HepG2 (cell line): ENCODE results near the gene P3H4. TPM values are rescaled to one million over a fixed set of nuclear protein-coding genes. Genes with fewer than 3 reads are reported as not detected.

Experiments used
- ATAC-seq: fragments of 200-7000 bp; cut with Tn5 transposase; 3 replicates; pipeline ENCODE4 v1.9.1; 2020; ENCODE audit warnings: mild to moderate bottlenecking, moderate library complexity
- BruUV-seq: library from RNA; stranded (reverse); fragments of 400-500 nt; replicated peaks from 2 replicates; lab custom pipeline; 2021; lab: Mats Ljungman, UMichigan
- CTCF ChIA-PET: fragments of 300-600 bp; formaldehyde crosslinking; extraction: SDS; loops from one replicate; lab custom pipeline; 2021; ENCODE audit warnings: low total read pairs, inconsistent platforms, low intra/inter-chr PET ratio; lab: Yijun Ruan, JAX
- POLR2A ChIA-PET: fragments of 350-600 bp; sonication (Branson Sonifier 250); formaldehyde crosslinking; loops from one replicate; lab custom pipeline; 2020; ENCODE audit warnings: antibody characterized with exemption, inconsistent platforms; lab: Yijun Ruan, JAX
- DNase-seq: peaks from one replicate; pipeline ENCODE4 v3.0.0-alpha.2; 2015; ENCODE audit warnings: low spot score
- FAIRE-seq: peaks from 3 replicates; lab custom pipeline; 2011; peaks lifted over from hg19 to GRCh38; lab: Jason Lieb, UNC
- H2AFZ ChIP-seq: one replicate; pipeline ENCODE4 v1.6.1; 2011; ENCODE audit warnings: low read length, inconsistent platforms
- H3K27ac ChIP-seq: fragments of 300-600 bp; 3 replicates; pipeline ENCODE4 v1.8.0; 2011; ENCODE audit warnings: mixed run types, mild to moderate bottlenecking, mixed read lengths, low read length, inconsistent platforms; ENCODE audit not compliant: insufficient read depth; ENCODE audit errors: extremely low read length
- H3K27me3 ChIP-seq, 2 experiments: fragments of 200-600 bp in 1 of 2; 2 replicates in 1 of 2; 3 replicates in 1 of 2; pipeline versions ENCODE4 v1.6.0 to v1.8.0; 2011; ENCODE audit warnings: low read length in 2 of 2, mild to moderate bottlenecking in 2 of 2, moderate library complexity in 2 of 2, inconsistent platforms in 1 of 2; ENCODE audit not compliant: insufficient read depth in 2 of 2, control insufficient read depth in 1 of 2
- H3K36me3 ChIP-seq, 2 experiments: fragments of 200-600 bp in 1 of 2; replicated peaks in 1 of 2; 2 replicates in 1 of 2; 3 replicates in 1 of 2; pipeline versions ENCODE4 v1.5.1 to v1.8.0; 2011; ENCODE audit warnings: low read length in 2 of 2, inconsistent platforms in 1 of 2; ENCODE audit not compliant: insufficient read depth in 2 of 2, control insufficient read depth in 1 of 2
- H3K4me1 ChIP-seq: 2 replicates; pipeline ENCODE4 v1.5.1; 2012; ENCODE audit warnings: low read length, inconsistent platforms; ENCODE audit not compliant: insufficient read depth
- H3K4me2 ChIP-seq: 2 replicates; pipeline ENCODE4 v1.6.0; 2011; ENCODE audit warnings: low read depth, low read length, inconsistent platforms
- H3K4me3 ChIP-seq, 3 experiments: fragments of 200-600 bp in 1 of 3; sonication (generic), shearing (Covaris generic) in 1 of 3; replicated peaks in 1 of 3; 2 replicates each; pipeline ENCODE4 v1.5.1; 2011 to 2016; ENCODE audit warnings: low read length in 3 of 3, inconsistent platforms in 2 of 3, low read depth in 2 of 3, mild to moderate bottlenecking in 2 of 3, control low read depth in 1 of 3, mixed read lengths in 1 of 3; ENCODE audit not compliant: insufficient read depth in 1 of 3
- H3K79me2 ChIP-seq: one replicate; pipeline ENCODE4 v1.6.1; 2011; ENCODE audit warnings: low read length, inconsistent platforms; ENCODE audit not compliant: insufficient read depth
- H3K9ac ChIP-seq: 2 replicates; pipeline ENCODE4 v1.6.0; 2011; ENCODE audit warnings: mild to moderate bottlenecking, low read depth, low read length, inconsistent platforms; ENCODE audit not compliant: insufficient read depth
- H3K9me3 ChIP-seq: 2 replicates; pipeline ENCODE4 v1.5.1; 2012; ENCODE audit warnings: mild to moderate bottlenecking, low read length
- H4K20me1 ChIP-seq: 2 replicates; pipeline ENCODE4 v1.6.0; 2011; ENCODE audit warnings: inconsistent platforms, mild to moderate bottlenecking, low read length, moderate library complexity; ENCODE audit not compliant: insufficient read depth
- HDAC2 ChIP-seq: sonication (generic); formaldehyde crosslinking; IDR thresholded peaks from 2 replicates; pipeline ENCODE4 v1.4.0; 2020; ENCODE audit warnings: missing genetic modification reagents
- IKZF1 ChIP-seq: fragments of 450-650 bp; IDR thresholded peaks from 2 replicates; pipeline ENCODE4 v1.7.1; 2016
- ISL2 ChIP-seq: sonication (generic); formaldehyde crosslinking; IDR thresholded peaks from 2 replicates; pipeline ENCODE4 v1.5.0; 2020; ENCODE audit warnings: missing genetic modification reagents
- LBX2 ChIP-seq: sonication (generic); formaldehyde crosslinking; IDR thresholded peaks from 2 replicates; pipeline ENCODE4 v1.5.0; 2020; ENCODE audit warnings: missing genetic modification reagents, mild to moderate bottlenecking, borderline replicate concordance
- ONECUT2 ChIP-seq: sonication (generic); formaldehyde crosslinking; IDR thresholded peaks from 2 replicates; pipeline ENCODE4 v1.4.0; 2020; ENCODE audit warnings: missing genetic modification reagents
- SAFB2 ChIP-seq: sonication (generic); formaldehyde crosslinking; IDR thresholded peaks from 2 replicates; pipeline ENCODE4 v1.5.1; 2020; ENCODE audit warnings: missing genetic modification reagents, low read depth, mild to moderate bottlenecking, borderline replicate concordance
- SMC3 ChIP-seq: IDR thresholded peaks from 2 replicates; pipeline ENCODE4 v1.6.1; 2011; ENCODE audit warnings: low read length, improper control_type of control experiment
- SP2 ChIP-seq: sonication (generic); formaldehyde crosslinking; IDR thresholded peaks from 2 replicates; pipeline ENCODE4 v1.5.1; 2020; ENCODE audit warnings: mild to moderate bottlenecking, missing genetic modification reagents
- SP4 ChIP-seq: sonication (generic); formaldehyde crosslinking; IDR thresholded peaks from 2 replicates; pipeline ENCODE4 v1.8.1; 2023; ENCODE audit warnings: mild to moderate bottlenecking, missing genetic modification reagents
- SYNCRIP ChIP-seq: fragments of 200-400 bp; formaldehyde crosslinking; IDR thresholded peaks from 2 replicates; pipeline ENCODE4 v1.6.1; 2018; ENCODE audit warnings: mild to moderate bottlenecking, low read depth, low read length; ENCODE audit not compliant: insufficient read depth
- TARDBP ChIP-seq: sonication (generic); formaldehyde crosslinking; IDR thresholded peaks from 2 replicates; pipeline ENCODE4 v1.8.0; 2022; ENCODE audit warnings: mild to moderate bottlenecking, missing genetic modification reagents
- TOE1 ChIP-seq: sonication (generic); formaldehyde crosslinking; IDR thresholded peaks from 2 replicates; pipeline ENCODE4 v1.4.0; 2020; ENCODE audit warnings: mild to moderate bottlenecking, missing genetic modification reagents
- ZBTB34 ChIP-seq: sonication (generic); formaldehyde crosslinking; IDR thresholded peaks from 2 replicates; pipeline ENCODE4 v1.8.0; 2022; ENCODE audit warnings: mild to moderate bottlenecking, missing genetic modification reagents
- ZNF180 ChIP-seq: sonication (generic); formaldehyde crosslinking; IDR thresholded peaks from 2 replicates; pipeline ENCODE4 v1.4.0; 2020; ENCODE audit warnings: low read depth, missing genetic modification reagents, borderline replicate concordance
- ZNF205 ChIP-seq: IDR thresholded peaks from 2 replicates; pipeline ENCODE4 v1.6.1; 2018; ENCODE audit warnings: missing biosample characterization, missing genetic modification reagents
- ZNF367 ChIP-seq: sonication (generic); formaldehyde crosslinking; IDR thresholded peaks from 2 replicates; pipeline ENCODE4 v1.4.0; 2020; ENCODE audit warnings: missing genetic modification reagents, borderline replicate concordance
- ZNF546 ChIP-seq: sonication (generic); formaldehyde crosslinking; conservative IDR thresholded peaks from 2 replicates; pipeline ENCODE4 v1.8.1; 2023; ENCODE audit warnings: mild to moderate bottlenecking, missing genetic modification reagents
- ZNF576 ChIP-seq: sonication (generic); formaldehyde crosslinking; IDR thresholded peaks from 2 replicates; pipeline ENCODE4 v1.4.0; 2020; ENCODE audit warnings: mild to moderate bottlenecking, missing genetic modification reagents
- ZNF724P ChIP-seq: sonication (generic); formaldehyde crosslinking; IDR thresholded peaks from 2 replicates; pipeline ENCODE4 v1.8.0; 2022; ENCODE audit warnings: missing genetic modification reagents, borderline replicate concordance
- ZNF781 ChIP-seq: sonication (generic); formaldehyde crosslinking; IDR thresholded peaks from 2 replicates; pipeline ENCODE4 v1.5.1; 2020; ENCODE audit warnings: borderline replicate concordance, mild to moderate bottlenecking, missing genetic modification reagents; ENCODE audit errors: not compliant biosample characterization
- ZSCAN21 ChIP-seq: sonication (generic); formaldehyde crosslinking; IDR thresholded peaks from 2 replicates; pipeline ENCODE4 v1.8.0; 2022; ENCODE audit warnings: mild to moderate bottlenecking, missing genetic modification reagents, moderate library complexity, borderline replicate concordance
- ZSCAN22 ChIP-seq: sonication (generic); formaldehyde crosslinking; IDR thresholded peaks from 2 replicates; pipeline ENCODE4 v1.4.0; 2020; ENCODE audit warnings: mild to moderate bottlenecking, missing genetic modification reagents
- WGBS: methylation state at CpG from one replicate; pipeline ENCODE4 v1.1.6; 2017; ENCODE audit warnings: low lambda C conversion rate; 5-methylcytosine and 5-hydroxymethylcytosine counted together
- in situ Hi-C: cut with HindIII; loops from 2 replicates; pipeline ENCODE4 v1.10.0; 2017; ENCODE audit warnings: low pct_unique_long_range_greater_than_20kb; ENCODE audit not compliant: extremely low pct_ligation_motif_present
- intact Hi-C: fragments of 100-400 bp; cut with micrococcal nuclease; formaldehyde crosslinking; loops from one replicate; pipeline ENCODE4 v1.10.0; 2022; ENCODE audit not compliant: unreplicated experiment
- polyA plus RNA-seq, 8 experiments: library from polyadenylated mRNA; depleted of rRNA in 3 of 8; stranded (reverse) in 7 of 8; unstranded in 1 of 8; fragments of >200 nt; fragmentation: Illumina TruSeq in 4 of 8; extraction: Trizol in 4 of 8; gene quantifications; 2 replicates each; pipeline versions ENCODE4 v1.2.1 to v1.2.3, GENCODE V29; 2011 to 2016; ENCODE audit warnings: low read depth in 4 of 8, missing spikeins in 1 of 8, mixed read lengths in 1 of 8; ENCODE audit not compliant: insufficient read depth in 1 of 8
- total RNA-seq, 5 experiments: library from RNA; depleted of rRNA; stranded (reverse); fragments of >200 nt; fragmentation: Illumina TruSeq; extraction: Trizol; gene quantifications; 2 replicates each; pipeline ENCODE4 v1.2.3, GENCODE V29; 2016; ENCODE audit warnings: low read depth in 1 of 5

Gene P3H4
- total and polyA plus RNA-seq, 2 of the 13 experiments (the other 11 are each of a cell fraction or from before 2014, with no cell fraction given), result 37.1 to 50.6 TPM

GRCh38 chr17:41777574-41778188 is 34.1 kb downstream of the P3H4 start (continued):
- TF ChIP-seq TOE1 (CRISPR knock-in tag) (no peak), ZNF546 (no peak), IKZF1 (no peak), ISL2 (CRISPR knock-in tag) (peak; percentile 79), SAFB2 (CRISPR knock-in tag) (no peak; the same call in 1 of the 2 replicates), ZNF367 (CRISPR knock-in tag) (no peak), ZNF180 (CRISPR knock-in tag) (no peak)

GRCh38 chr17:41777157-41777573 is 34.6 kb downstream of the P3H4 start:
- no peak overlapping the region for H2AFZ ChIP-seq
- in situ Hi-C loops (no loop called here), intact Hi-C loops (loop anchor here (1.0 kb wide), 3 partner anchors 9 to 182 kb away; partner anchors contain the start of gene JUP)
- no peaks in the 10 kb centered on the region for H3K9me3 ChIP-seq
- H3K27ac ChIP-seq, result peak overlapping the region; percentile 75
- peak overlapping the region; percentile 24 to 60 (median 42); a peak in 5 of 6 replicates for H3K4me3 ChIP-seq
- no peaks in the 10 kb centered on the region for H3K79me2 ChIP-seq
- peaks cover 62% of the 10 kb centered on the region for H3K4me1 ChIP-seq
- ChIA-PET CTCF (interaction anchor here (1.2 to 1.4 kb wide), 2 partner anchors 9 to 24 kb away, joined by 5 read pairs; partner anchors contain the start of gene JUP), POLR2A (interaction anchor here (0.9 to 3.6 kb wide), 20 partner anchors 9 to 189 kb away, joined by 3 to 95 read pairs (median 6); partner anchors contain the start of genes EIF1, FKBP10, HAP1 and JUP)
- H3K36me3 ChIP-seq, result no peaks in the 10 kb centered on the region; a peak in 1 of 5 replicates
- no peaks in the 10 kb centered on the region; the same call in 1 of the 2 replicates for H4K20me1 ChIP-seq
- peak overlapping the region; percentile 64 for H3K9ac ChIP-seq
- peak overlapping the region; percentile 84 for H3K4me2 ChIP-seq
- BruUV-seq, result no TSS peak
- no peak for FAIRE-seq
- ATAC-seq, result peak; percentile 75
- peak; percentile 64 for DNase-seq
- no peaks in the 10 kb centered on the region for H3K27me3 ChIP-seq
- WGBS, result 40% methylated on average over 4 of the region's 4 CpGs
- no peak for TF ChIP-seq ZNF576 (CRISPR knock-in tag)
- peak; percentile 38; the same call in 1 of the 2 replicates for TF ChIP-seq ZNF724P (CRISPR knock-in tag)
- peak; percentile 16; the same call in 1 of the 2 replicates for TF ChIP-seq SMC3
- TF ChIP-seq ZSCAN22 (CRISPR knock-in tag), result peak; percentile 97
- TF ChIP-seq SP4 (CRISPR knock-in tag), result peak; percentile 38; the same call in 1 of the 2 replicates
- no peak for TF ChIP-seq ZBTB34 (CRISPR knock-in tag)
- peak; percentile 14; the same call in 1 of the 2 replicates for TF ChIP-seq HDAC2 (CRISPR knock-in tag)
- TF ChIP-seq LBX2, result no peak; the same call in 1 of the 2 replicates
- TF ChIP-seq ZNF205, result peak; percentile 13; the same call in 1 of the 2 replicates
- peak; percentile 44; the same call in 1 of the 2 replicates for TF ChIP-seq ZSCAN21 (CRISPR knock-in tag)
- TF ChIP-seq SP2 (CRISPR knock-in tag), result no peak
- no peak for TF ChIP-seq ONECUT2 (CRISPR knock-in tag)
- no peak for TF ChIP-seq SYNCRIP
- 0 out of 2 replicates have a peak, but pooled peaks have one; percentile 31 for TF ChIP-seq TARDBP (CRISPR knock-in tag)
- TF ChIP-seq ZNF781 (CRISPR knock-in tag), result peak; percentile 64
